ENCODE results near the gene TPPP.

GRCh38 chr5:647727-648126, 45.4 kb downstream of the TPPP start:
- TF ChIP-seq CTCF (IDR thresholded peaks at IDR 0.05) (no peak), POLR2A (IDR thresholded peaks at IDR 0.05) (no peak), EP300 (IDR thresholded peaks at IDR 0.05) (no peak), POLR2AphosphoS5 (IDR thresholded peaks at IDR 0.05) (no peak)
